ENCODE results near the gene SLC25A26. TPM values are rescaled to one million over a fixed set of nuclear protein-coding genes. Genes with fewer than 3 reads are reported as not detected.

Gene SLC25A26
- total and polyA plus RNA-seq, 5 donors from 2014 or later = 23.4 to 47.7 (median 33.0) TPM

DNA sequence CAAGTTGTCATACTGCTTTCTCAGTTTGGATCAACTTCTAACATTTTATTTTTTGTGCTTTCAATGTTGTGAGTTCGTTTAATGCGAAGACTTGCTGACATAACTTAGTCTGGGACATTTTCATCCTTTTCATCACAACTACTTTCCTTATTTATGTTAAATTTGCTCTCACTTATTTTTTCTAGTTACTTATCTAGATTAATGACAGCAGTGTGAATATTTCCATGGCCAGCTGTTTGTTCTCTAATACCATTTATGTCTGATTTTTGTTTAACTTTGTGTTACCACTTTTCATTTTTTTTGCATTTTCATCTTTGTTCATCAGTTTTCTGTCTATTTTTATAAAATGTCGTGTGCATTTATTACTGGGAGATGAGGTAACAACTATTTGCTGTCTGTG lies 6.2 kb downstream of the SLC25A26 start:
- Histone ChIP-seq H3K27ac (ENCODE audit: insufficient read depth, low read length, poor library complexity, severe bottlenecking) (no peak overlapping the region), H3K4me3 (ENCODE audit: low read depth, low read length) (no peak overlapping the region), H3K27me3 (ENCODE audit: control insufficient read depth, insufficient read depth, low read length) (no peaks in the 10 kb centered on the region), H3K36me3 (ENCODE audit: control insufficient read depth, insufficient read depth, low read length) (peaks cover 14% of the 10 kb centered on the region), H3K4me1 (ENCODE audit: control insufficient read depth, insufficient read depth, low read length, poor library complexity, severe bottlenecking) (no peaks in the 10 kb centered on the region), H3K9me3 (ENCODE audit: control insufficient read depth in 2 of 2, low read length in 2 of 2) (no peaks in the 10 kb centered on the region)
- no peaks in the 10 kb centered on the region for H3K9me3 Mint-ChIP-seq
- no peak overlapping the region for H3K4me3 Mint-ChIP-seq
- H3K27ac Mint-ChIP-seq = no peak overlapping the region
- DNase-seq (no peak), ATAC-seq (ENCODE audit: low read depth in 2 of 2) (no peak)
- H3K36me3 Mint-ChIP-seq = peaks cover 37% of the 10 kb centered on the region
- no peaks in the 10 kb centered on the region for H3K27me3 Mint-ChIP-seq
- peaks cover 21 to 59% (median 44%) of the 10 kb centered on the region in 4 donors for H3K4me1 Mint-ChIP-seq

DNA sequence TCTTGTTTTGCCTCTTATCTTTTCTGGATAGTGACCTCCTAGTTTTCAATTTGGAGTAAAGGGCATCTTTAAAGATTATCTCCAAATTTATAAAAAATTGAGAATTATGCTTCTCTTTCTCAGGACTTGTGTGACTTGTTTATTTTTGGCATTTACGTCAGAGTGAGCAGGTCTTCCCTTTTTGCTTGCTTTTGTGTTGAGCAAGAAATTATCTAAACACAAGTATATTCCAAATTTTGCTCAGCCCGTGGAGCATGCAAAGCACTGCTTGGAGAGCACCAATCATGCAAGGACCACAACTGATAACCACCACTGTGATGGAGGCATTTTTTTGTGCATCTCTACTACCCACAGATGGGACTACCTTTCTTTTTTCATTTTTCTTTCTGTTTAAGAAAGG lies 7.1 kb downstream of the SLC25A26 start:
- ATAC-seq (ENCODE audit: low read depth in 2 of 2) (no peak), DNase-seq (no peak)
- Histone ChIP-seq H3K9me3 (ENCODE audit: control insufficient read depth in 2 of 2, low read length in 2 of 2) (no peaks in the 10 kb centered on the region), H3K27ac (ENCODE audit: insufficient read depth, low read length, poor library complexity, severe bottlenecking) (no peak overlapping the region), H3K4me1 (ENCODE audit: control insufficient read depth, insufficient read depth, low read length, poor library complexity, severe bottlenecking) (no peaks in the 10 kb centered on the region), H3K36me3 (ENCODE audit: control insufficient read depth, insufficient read depth, low read length) (peaks cover 14% of the 10 kb centered on the region), H3K27me3 (ENCODE audit: control insufficient read depth, insufficient read depth, low read length) (no peaks in the 10 kb centered on the region), H3K4me3 (ENCODE audit: low read depth, low read length) (no peak overlapping the region)
- H3K9me3 Mint-ChIP-seq = no peaks in the 10 kb centered on the region
- no peak overlapping the region for H3K4me3 Mint-ChIP-seq
- H3K27me3 Mint-ChIP-seq = no peaks in the 10 kb centered on the region
- no peak overlapping the region for H3K27ac Mint-ChIP-seq
- H3K36me3 Mint-ChIP-seq = peaks cover 35% of the 10 kb centered on the region
- peaks cover 29 to 59% (median 44%) of the 10 kb centered on the region in 4 donors for H3K4me1 Mint-ChIP-seq

DNA sequence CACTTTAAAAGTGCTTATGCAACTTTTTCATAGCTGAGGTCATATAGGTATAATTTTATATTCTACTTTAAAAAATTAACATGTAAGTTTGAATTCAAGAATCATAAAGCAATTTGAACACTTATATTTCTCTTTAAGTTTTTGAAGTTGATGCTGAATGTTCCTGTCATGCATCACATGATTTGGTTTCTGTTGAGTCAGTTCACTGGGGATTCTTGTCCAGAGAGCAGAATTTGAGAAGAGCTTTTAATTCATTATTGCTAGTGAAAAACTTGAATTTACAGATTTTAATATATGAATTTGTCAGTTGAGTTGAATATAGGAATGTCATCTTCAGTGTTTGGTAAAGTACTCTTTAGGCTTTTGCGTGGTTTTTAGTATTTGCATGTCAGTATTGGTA lies 7.9 kb downstream of the SLC25A26 start:
- ATAC-seq (ENCODE audit: low read depth in 2 of 2) = no peak
- Mint-ChIP-seq H3K27ac (no peak overlapping the region), H3K4me3 (no peak overlapping the region), H3K4me1 (peaks cover 33 to 53% (median 45%) of the 10 kb centered on the region in 4 donors), H3K36me3 (peaks cover 31% of the 10 kb centered on the region), H3K9me3 (peaks cover 0 to 2% (median 0%) of the 10 kb centered on the region in 7 donors), H3K27me3 (no peaks in the 10 kb centered on the region)
- no peaks in the 10 kb centered on the region for H3K9me3 ChIP-seq (ENCODE audit: control insufficient read depth in 2 of 2, low read length in 2 of 2)
- H3K4me3 ChIP-seq (ENCODE audit: low read depth, low read length) = no peak overlapping the region
- H3K27me3 ChIP-seq (ENCODE audit: control insufficient read depth, insufficient read depth, low read length) = no peaks in the 10 kb centered on the region
- H3K36me3 ChIP-seq (ENCODE audit: control insufficient read depth, insufficient read depth, low read length) = peaks cover 10% of the 10 kb centered on the region
- H3K27ac ChIP-seq (ENCODE audit: insufficient read depth, low read length, poor library complexity, severe bottlenecking) = no peak overlapping the region
- H3K4me1 ChIP-seq (ENCODE audit: control insufficient read depth, insufficient read depth, low read length, poor library complexity, severe bottlenecking) = no peaks in the 10 kb centered on the region
- no peak for DNase-seq

DNA sequence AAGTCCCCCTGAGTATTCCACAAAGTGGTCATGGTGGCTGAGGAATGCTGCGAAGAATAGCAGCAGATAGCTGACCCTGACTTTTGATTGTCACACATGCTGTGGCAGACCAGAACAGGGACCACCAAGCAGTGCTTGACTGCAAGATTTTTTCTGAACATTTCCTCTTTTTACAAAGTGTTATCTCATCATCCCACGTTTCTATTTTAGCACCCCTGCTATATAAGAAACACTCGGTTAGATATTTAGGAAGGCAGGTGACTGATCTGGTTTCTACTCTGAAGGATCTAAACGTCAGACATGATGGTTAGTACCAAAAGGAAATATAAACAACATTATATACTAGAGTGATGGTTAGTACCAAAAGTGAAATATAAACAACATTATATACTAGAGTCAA lies 9.1 kb downstream of the SLC25A26 start:
- no peaks in the 10 kb centered on the region for H3K27me3 ChIP-seq (ENCODE audit: control insufficient read depth, insufficient read depth, low read length)
- H3K27ac Mint-ChIP-seq = peak overlapping the region in 1 of 3 donors; percentile 58
- no peaks in the 10 kb centered on the region for H3K27me3 Mint-ChIP-seq
- DNase-seq = no peak
- no peak overlapping the region for H3K4me3 Mint-ChIP-seq
- peaks cover 36 to 52% (median 44%) of the 10 kb centered on the region in 4 donors for H3K4me1 Mint-ChIP-seq
- H3K4me1 ChIP-seq (ENCODE audit: control insufficient read depth, insufficient read depth, low read length, poor library complexity, severe bottlenecking) = no peaks in the 10 kb centered on the region
- no peak overlapping the region for H3K27ac ChIP-seq (ENCODE audit: insufficient read depth, low read length, poor library complexity, severe bottlenecking)
- peaks cover 22% of the 10 kb centered on the region for H3K36me3 Mint-ChIP-seq
- no peak overlapping the region for H3K4me3 ChIP-seq (ENCODE audit: low read depth, low read length)
- H3K36me3 ChIP-seq (ENCODE audit: control insufficient read depth, insufficient read depth, low read length) = peaks cover 5% of the 10 kb centered on the region
- ATAC-seq (ENCODE audit: low read depth in 2 of 2) = no peak
- H3K9me3 ChIP-seq (ENCODE audit: control insufficient read depth in 2 of 2, low read length in 2 of 2) = no peaks in the 10 kb centered on the region
- H3K9me3 Mint-ChIP-seq = peaks cover 0 to 7% (median 2%) of the 10 kb centered on the region in 7 donors

DNA sequence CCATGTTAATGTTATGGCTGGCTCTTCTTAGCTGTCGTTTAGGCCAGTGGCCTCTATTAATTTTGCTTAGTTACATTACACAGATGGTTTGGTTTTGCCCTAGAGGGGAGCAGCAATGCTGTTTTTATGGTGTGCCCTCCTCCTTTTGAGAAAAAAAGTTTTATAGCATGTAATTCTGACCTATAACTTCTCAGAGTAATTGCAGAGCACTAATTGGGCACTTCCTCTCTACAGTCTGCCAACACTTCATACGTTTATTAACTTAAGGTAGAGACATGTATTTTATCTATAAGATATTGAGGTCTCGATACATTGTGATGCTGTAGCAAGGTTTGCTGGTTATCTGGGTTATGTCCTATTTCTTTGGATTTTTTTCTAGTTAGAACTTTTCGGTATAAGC lies 12.2 kb downstream of the SLC25A26 start:
- Histone ChIP-seq H3K9me3 (ENCODE audit: control insufficient read depth in 2 of 2, low read length in 2 of 2) (no peaks in the 10 kb centered on the region), H3K27ac (ENCODE audit: insufficient read depth, low read length, poor library complexity, severe bottlenecking) (no peak overlapping the region), H3K4me1 (ENCODE audit: control insufficient read depth, insufficient read depth, low read length, poor library complexity, severe bottlenecking) (no peaks in the 10 kb centered on the region), H3K36me3 (ENCODE audit: control insufficient read depth, insufficient read depth, low read length) (peaks cover 8% of the 10 kb centered on the region), H3K27me3 (ENCODE audit: control insufficient read depth, insufficient read depth, low read length) (no peaks in the 10 kb centered on the region), H3K4me3 (ENCODE audit: low read depth, low read length) (no peak overlapping the region)
- no peak for ATAC-seq (ENCODE audit: low read depth in 2 of 2)
- Mint-ChIP-seq H3K27me3 (no peaks in the 10 kb centered on the region), H3K4me3 (no peak overlapping the region), H3K27ac (peak overlapping the region in 1 of 3 donors; percentile 7), H3K36me3 (peaks cover 24% of the 10 kb centered on the region), H3K9me3 (peaks cover 0 to 18% (median 3%) of the 10 kb centered on the region in 7 donors), H3K4me1 (peaks cover 17 to 41% (median 32%) of the 10 kb centered on the region in 4 donors)
- no peak for DNase-seq

DNA sequence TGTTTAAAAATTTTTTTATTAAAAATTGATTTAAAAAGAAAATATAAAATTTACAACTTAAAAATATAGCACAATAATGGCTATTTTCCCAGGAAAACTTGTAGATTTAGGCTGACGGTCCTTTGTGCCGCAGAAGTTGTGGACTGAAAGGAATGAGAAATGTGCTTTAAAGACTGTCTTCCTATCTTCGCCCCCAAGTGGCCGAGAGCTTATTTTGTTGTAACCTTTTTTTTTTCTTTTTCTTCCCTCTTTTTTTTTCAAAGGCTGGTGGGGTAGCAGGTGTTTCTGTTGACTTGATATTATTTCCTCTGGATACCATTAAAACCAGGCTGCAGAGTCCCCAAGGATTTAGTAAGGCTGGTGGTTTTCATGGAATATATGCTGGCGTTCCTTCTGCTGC lies 15.5 kb downstream of the SLC25A26 start:
- Mint-ChIP-seq H3K27ac (peak overlapping the region in 1 of 3 donors; percentile 63), H3K9me3 (peaks cover 1 to 34% (median 8%) of the 10 kb centered on the region in 7 donors), H3K4me3 (no peak overlapping the region), H3K36me3 (peaks cover 30% of the 10 kb centered on the region), H3K27me3 (no peaks in the 10 kb centered on the region), H3K4me1 (peaks cover 11 to 37% (median 21%) of the 10 kb centered on the region in 4 donors)
- DNase-seq (no peak), ATAC-seq (ENCODE audit: low read depth in 2 of 2) (no peak)
- no peak overlapping the region for H3K27ac ChIP-seq (ENCODE audit: insufficient read depth, low read length, poor library complexity, severe bottlenecking)
- H3K27me3 ChIP-seq (ENCODE audit: control insufficient read depth, insufficient read depth, low read length) = no peaks in the 10 kb centered on the region
- peaks cover 24% of the 10 kb centered on the region for H3K36me3 ChIP-seq (ENCODE audit: control insufficient read depth, insufficient read depth, low read length)
- no peaks in the 10 kb centered on the region for H3K4me1 ChIP-seq (ENCODE audit: control insufficient read depth, insufficient read depth, low read length, poor library complexity, severe bottlenecking)
- peaks cover 9 to 15% of the 10 kb centered on the region in 2 experiments for H3K9me3 ChIP-seq (ENCODE audit: control insufficient read depth in 2 of 2, low read length in 2 of 2)
- no peak overlapping the region for H3K4me3 ChIP-seq (ENCODE audit: low read depth, low read length)

DNA sequence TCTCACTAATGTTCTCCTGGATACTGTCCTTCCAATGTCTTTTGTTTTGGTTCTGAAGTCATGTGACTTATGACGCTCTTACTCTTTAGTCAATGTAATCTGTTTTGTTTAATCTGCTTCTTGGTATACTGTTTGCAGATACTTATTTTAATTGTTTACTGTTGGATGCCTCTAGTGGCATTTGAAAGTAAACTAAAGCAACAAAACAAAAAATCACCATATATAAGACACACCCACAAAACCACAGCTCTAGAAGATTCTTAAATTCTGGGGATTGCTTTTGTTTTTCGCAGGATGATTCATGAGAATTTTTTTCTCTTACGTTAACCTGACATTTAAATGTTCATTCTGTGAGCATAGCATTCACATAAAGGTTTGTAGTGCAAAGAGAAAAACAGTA lies 16.8 kb downstream of the SLC25A26 start:
- Mint-ChIP-seq H3K4me3 (no peak overlapping the region), H3K36me3 (peaks cover 38% of the 10 kb centered on the region), H3K27ac (no peak overlapping the region), H3K4me1 (peaks cover 15 to 39% (median 19%) of the 10 kb centered on the region in 4 donors), H3K9me3 (peaks cover 1 to 34% (median 8%) of the 10 kb centered on the region in 7 donors), H3K27me3 (no peaks in the 10 kb centered on the region)
- Histone ChIP-seq H3K27me3 (ENCODE audit: control insufficient read depth, insufficient read depth, low read length) (no peaks in the 10 kb centered on the region), H3K36me3 (ENCODE audit: control insufficient read depth, insufficient read depth, low read length) (peaks cover 24% of the 10 kb centered on the region), H3K27ac (ENCODE audit: insufficient read depth, low read length, poor library complexity, severe bottlenecking) (no peak overlapping the region), H3K9me3 (ENCODE audit: control insufficient read depth in 2 of 2, low read length in 2 of 2) (peaks cover 9 to 15% of the 10 kb centered on the region in 2 experiments), H3K4me1 (ENCODE audit: control insufficient read depth, insufficient read depth, low read length, poor library complexity, severe bottlenecking) (no peaks in the 10 kb centered on the region), H3K4me3 (ENCODE audit: low read depth, low read length) (no peak overlapping the region)
- ATAC-seq (ENCODE audit: low read depth in 2 of 2) = peak; percentile 34 to 61
- peak in 1 of 3 donors; percentile 34 for DNase-seq

DNA sequence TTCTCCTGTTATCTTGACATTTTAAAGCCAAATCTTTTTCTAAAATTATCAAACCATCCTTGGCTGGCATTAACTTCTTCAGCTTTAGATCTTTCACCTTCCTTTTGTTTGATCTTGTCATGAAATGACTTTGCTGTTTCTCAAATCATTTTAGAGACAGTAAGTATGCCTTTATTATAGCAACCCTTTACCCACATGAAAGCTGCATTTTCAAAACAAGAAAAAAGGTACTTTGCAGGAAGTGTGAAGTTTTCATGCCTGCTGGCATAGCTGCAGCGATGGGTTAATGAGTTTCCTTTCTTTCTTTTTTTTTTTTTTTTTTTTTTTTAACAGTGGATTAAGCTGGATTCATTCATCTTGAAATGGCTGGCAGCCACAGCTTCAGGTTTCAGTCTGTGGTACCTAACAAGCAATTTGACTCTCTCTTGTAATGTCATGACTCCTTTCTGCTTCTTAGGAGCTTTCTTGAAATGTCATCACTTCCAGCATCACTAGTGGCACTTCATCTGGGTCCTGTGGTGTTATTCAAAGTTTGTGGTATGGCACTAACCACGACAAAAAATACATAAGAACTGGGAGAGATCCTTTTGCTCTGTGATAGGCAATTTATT lies 18.8 kb downstream of the SLC25A26 start:
- Mint-ChIP-seq H3K9me3 (peaks cover 1 to 29% (median 8%) of the 10 kb centered on the region in 7 donors), H3K4me1 (peaks cover 10 to 25% (median 13%) of the 10 kb centered on the region in 4 donors), H3K4me3 (no peak overlapping the region), H3K27me3 (no peaks in the 10 kb centered on the region), H3K36me3 (peaks cover 51% of the 10 kb centered on the region), H3K27ac (peak overlapping the region in 1 of 3 donors; percentile 8)
- H3K4me1 ChIP-seq (ENCODE audit: control insufficient read depth, insufficient read depth, low read length, poor library complexity, severe bottlenecking) = no peaks in the 10 kb centered on the region
- ATAC-seq (ENCODE audit: low read depth in 2 of 2) (no peak), DNase-seq (peak in 2 of 3 donors; percentile 10 to 12)
- peaks cover 9 to 15% of the 10 kb centered on the region in 2 experiments for H3K9me3 ChIP-seq (ENCODE audit: control insufficient read depth in 2 of 2, low read length in 2 of 2)
- H3K4me3 ChIP-seq (ENCODE audit: low read depth, low read length) = no peak overlapping the region
- H3K27ac ChIP-seq (ENCODE audit: insufficient read depth, low read length, poor library complexity, severe bottlenecking) = no peak overlapping the region
- peaks cover 38% of the 10 kb centered on the region for H3K36me3 ChIP-seq (ENCODE audit: control insufficient read depth, insufficient read depth, low read length)
- H3K27me3 ChIP-seq (ENCODE audit: control insufficient read depth, insufficient read depth, low read length) = no peaks in the 10 kb centered on the region

All from CD4-positive, CD25-positive, alpha-beta regulatory T cell (primary cell).